HCT116 (cell line): Measurements from ENCODE around the gene PLCD3. TPM values are rescaled to one million over a fixed set of nuclear protein-coding genes. Genes with fewer than 3 reads are reported as not detected.

ENCODE experiments used
- ATAC-seq: fragments of 200-7000 bp; cut with Tn5 transposase; 2 replicates; pipeline ENCODE4 v1.9.1; 2020; ENCODE audit warnings: mild to moderate bottlenecking, moderate library complexity
- BruUV-seq: library from RNA; stranded (reverse); fragments of 400-500 nt; replicated peaks from 2 replicates; lab custom pipeline; 2021; lab: Mats Ljungman, UMichigan
- CTCF ChIA-PET: fragments of 300-600 bp; sonication (Branson Sonifier 250); formaldehyde crosslinking; loops from one replicate; lab custom pipeline; 2021; ENCODE audit warnings: antibody characterized with exemption; lab: Charles Lee
- POLR2A ChIA-PET: fragments of 300-600, 350-600 bp; sonication (Branson Sonifier 250); formaldehyde crosslinking; loops from one replicate; lab custom pipeline; 2021; ENCODE audit warnings: antibody characterized with exemption; lab: Charles Lee
- RAD21 ChIA-PET, 2 experiments: fragments of 300-600 bp; sonication (Branson Sonifier 250); formaldehyde crosslinking; loops; one replicate each; lab custom pipeline; 2023; ENCODE audit warnings: low total read pairs in 2 of 2; ENCODE audit not compliant: uncharacterized antibody in 2 of 2, unreplicated experiment in 2 of 2, low non-redundant PET in 1 of 2; lab: Charles Lee
- DNase-seq: peaks from one replicate; pipeline ENCODE4 v3.0.0-alpha.2; 2010; ENCODE audit warnings: low read depth, low spot score
- H2AFZ ChIP-seq: fragments of 200-600 bp; shearing (Covaris generic), sonication (generic); 2 replicates; pipeline ENCODE4 v1.6.1; 2017; ENCODE audit warnings: low read depth, mixed run types, mixed read lengths, antibody characterized with exemption, low read length; ENCODE audit not compliant: poor library complexity, severe bottlenecking
- H3K27ac ChIP-seq: 2 replicates; pipeline ENCODE4 v1.5.1; 2012; ENCODE audit warnings: low read depth, low read length
- H3K27me3 ChIP-seq: fragments of 200-600 bp; sonication (generic); 2 replicates; pipeline ENCODE4 v1.6.1; 2016; ENCODE audit warnings: mixed run types, low read length, mixed read lengths; ENCODE audit not compliant: insufficient read depth
- H3K36me3 ChIP-seq, 2 experiments: fragments of 200-500 bp in 1 of 2; fragments of 200-600 bp in 1 of 2; sonication (Bioruptor generic) in 1 of 2; sonication (generic) in 1 of 2; 2 replicates each; pipeline versions ENCODE4 v1.5.1 to v1.6.1; 2014 to 2016; ENCODE audit warnings: low read length in 2 of 2, inconsistent platforms in 1 of 2, mixed read lengths in 1 of 2, mixed run types in 1 of 2; ENCODE audit not compliant: insufficient read depth in 2 of 2, control insufficient read depth in 1 of 2
- H3K4me1 ChIP-seq, 2 experiments: fragments of 200-600 bp in 1 of 2; sonication (generic) in 1 of 2; 2 replicates each; pipeline versions ENCODE4 v1.5.1 to v1.6.1; 2012 to 2017; ENCODE audit warnings: low read length in 2 of 2, inconsistent platforms in 1 of 2, mild to moderate bottlenecking in 1 of 2, mixed read lengths in 1 of 2, mixed run types in 1 of 2, moderate library complexity in 1 of 2; ENCODE audit not compliant: insufficient read depth in 2 of 2, control insufficient read depth in 1 of 2
- H3K4me2 ChIP-seq: fragments of 200-600 bp; sonication (generic); 2 replicates; pipeline ENCODE4 v1.6.1; 2017; ENCODE audit warnings: mixed run types, low read length, mixed read lengths
- H3K4me3 ChIP-seq, 2 experiments: fragments of 200-600 bp in 1 of 2; sonication (generic) in 1 of 2; replicated peaks in 1 of 2; 2 replicates each; pipeline ENCODE4 v1.5.1; 2011 to 2016; ENCODE audit warnings: low read length in 2 of 2, control low read depth in 1 of 2, low read depth in 1 of 2, mild to moderate bottlenecking in 1 of 2, mixed read lengths in 1 of 2, mixed run types in 1 of 2
- H3K79me2 ChIP-seq: fragments of 200-600 bp; sonication (generic); 2 replicates; pipeline ENCODE4 v1.6.1; 2017; ENCODE audit warnings: mild to moderate bottlenecking, mixed run types, low read length, moderate library complexity, mixed read lengths; ENCODE audit not compliant: insufficient read depth
- H3K9ac ChIP-seq: fragments of 200-600 bp; sonication (generic); 2 replicates; pipeline ENCODE4 v1.6.1; 2016; ENCODE audit warnings: low read length, mixed read lengths
- H3K9me2 ChIP-seq: fragments of 200-600 bp; sonication (generic), shearing (Covaris generic); 2 replicates; pipeline ENCODE4 v1.6.1; 2017; ENCODE audit warnings: mixed run types, mild to moderate bottlenecking, moderate library complexity; ENCODE audit not compliant: insufficient read depth
- H3K9me3 ChIP-seq, 2 experiments: fragments of 200-500 bp in 1 of 2; fragments of 200-600 bp in 1 of 2; sonication (Bioruptor generic) in 1 of 2; sonication (generic) in 1 of 2; 2 replicates each; pipeline ENCODE4 v1.6.1; 2014 to 2017; ENCODE audit warnings: low read length in 2 of 2, mixed read lengths in 2 of 2, inconsistent platforms in 1 of 2, low read depth in 1 of 2, mild to moderate bottlenecking in 1 of 2, mixed run types in 1 of 2, moderate library complexity in 1 of 2; ENCODE audit not compliant: control insufficient read depth in 1 of 2, insufficient read depth in 1 of 2
- H4K20me1 ChIP-seq: fragments of 200-600 bp; sonication (generic), shearing (Covaris generic); 2 replicates; pipeline ENCODE4 v1.6.1; 2017; ENCODE audit warnings: mixed run types, mild to moderate bottlenecking, moderate library complexity; ENCODE audit not compliant: insufficient read depth
- CBX3 ChIP-seq: IDR thresholded peaks from 2 replicates; pipeline ENCODE4 v1.6.1; 2012; ENCODE audit warnings: low read depth
- EZH2phosphoT487 ChIP-seq: fragments of 200-600 bp; IDR thresholded peaks from 2 replicates; pipeline ENCODE4 v1.6.1; 2018; ENCODE audit warnings: antibody characterized with exemption, borderline replicate concordance
- SP1 ChIP-seq: IDR thresholded peaks from 2 replicates; pipeline ENCODE4 v1.6.1; 2012; ENCODE audit warnings: low read depth
- YY1 ChIP-seq: IDR thresholded peaks from 2 replicates; pipeline ENCODE4 v1.6.1; 2011; ENCODE audit warnings: low read length, low read depth, moderate library complexity, mild to moderate bottlenecking; ENCODE audit not compliant: insufficient replicate concordance; ENCODE audit errors: extremely low read depth
- ZFX ChIP-seq: fragments of 450-650 bp; IDR thresholded peaks from 2 replicates; pipeline ENCODE4 v1.6.1; 2017
- ZNF274 ChIP-seq: fragments of 200-500 bp; sonication (Bioruptor generic); IDR thresholded peaks from 2 replicates; pipeline ENCODE4 v1.6.1; 2014; ENCODE audit warnings: mild to moderate bottlenecking, low read depth, low read length, inconsistent platforms
- intact Hi-C: fragments of 100-400 bp; cut with micrococcal nuclease; formaldehyde crosslinking; loops from 2 replicates; pipeline ENCODE4 v1.10.0; 2022
- total RNA-seq: library from RNA; stranded (reverse); gene quantifications from one replicate; pipeline ENCODE4 v1.2.1, GENCODE V29; 2021; ENCODE audit not compliant: unreplicated experiment
- TF ChIP-seq, protein P1 (sequence below), 3 experiments: fragments of 200-600 bp in 1 of 3; sonication (generic) in 1 of 3; IDR thresholded peaks in 2 of 3; conservative IDR thresholded peaks in 1 of 3; 2 replicates each; pipeline ENCODE4 v1.5.1; 2012 to 2017; ENCODE audit warnings: low read depth in 2 of 3, low read length in 2 of 3, antibody characterized with exemption in 1 of 3, borderline replicate concordance in 1 of 3, control low read depth in 1 of 3, mild to moderate bottlenecking in 1 of 3, mixed read lengths in 1 of 3, mixed run types in 1 of 3, moderate library complexity in 1 of 3; ENCODE audit not compliant: insufficient read depth in 1 of 3

PLCD3 gene
- total RNA-seq, 1 experiment from 2014 or later: 197 TPM

DNA sequence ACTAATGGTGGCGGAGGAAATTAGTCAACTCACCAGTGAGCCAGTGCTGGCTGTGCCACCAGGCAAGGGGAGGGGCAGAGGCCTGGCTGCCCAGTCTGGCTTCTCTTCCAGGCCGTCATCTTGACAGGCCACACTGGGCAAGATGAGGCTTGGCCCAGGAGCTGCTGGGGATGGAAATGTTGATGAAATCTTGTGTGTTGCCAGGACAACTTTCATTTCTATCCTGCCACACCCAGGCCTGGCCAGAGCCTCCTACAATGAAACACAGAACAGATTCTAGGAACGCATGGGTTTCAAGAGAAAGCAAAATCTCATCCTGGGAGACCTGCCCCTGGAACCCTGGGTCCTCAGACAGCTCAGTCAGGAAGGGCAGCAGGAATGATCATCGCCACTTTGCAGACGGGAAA lies 38.6 kb upstream of the PLCD3 start:
- H3K27me3 ChIP-seq: no peaks in the 10 kb centered on the region
- BruUV-seq: no TSS peak
- H3K9ac ChIP-seq: peak overlapping the region; percentile 81
- H3K4me2 ChIP-seq: peak overlapping the region; percentile 98
- intact Hi-C loops: no loop called here
- H4K20me1 ChIP-seq: no peaks in the 10 kb centered on the region
- ChIA-PET POLR2A (interaction anchor here (0.5 to 7.0 kb wide), 4 partner anchors 9 to 63 kb away, joined by 4 to 176 read pairs (median 48); partner anchors contain the start of genes HEXIM1 and HEXIM2), RAD21 (no interaction called here), CTCF (interaction anchor here (2.0 to 4.4 kb wide), 2 partner anchors 27 to 36 kb away, joined by 9 to 36 read pairs; partner anchors contain the start of gene ACBD4)
- TF ChIP-seq EZH2phosphoT487: no peak
- no peak for TF ChIP-seq ZNF274
- TF ChIP-seq ZFX: 0 out of 2 replicates have a peak, but pooled peaks have one; percentile 24
- TF ChIP-seq CBX3: peak; percentile 74
- peak; percentile 39; the same call in 1 of the 2 replicates for TF ChIP-seq SP1
- TF ChIP-seq, protein P1, sequence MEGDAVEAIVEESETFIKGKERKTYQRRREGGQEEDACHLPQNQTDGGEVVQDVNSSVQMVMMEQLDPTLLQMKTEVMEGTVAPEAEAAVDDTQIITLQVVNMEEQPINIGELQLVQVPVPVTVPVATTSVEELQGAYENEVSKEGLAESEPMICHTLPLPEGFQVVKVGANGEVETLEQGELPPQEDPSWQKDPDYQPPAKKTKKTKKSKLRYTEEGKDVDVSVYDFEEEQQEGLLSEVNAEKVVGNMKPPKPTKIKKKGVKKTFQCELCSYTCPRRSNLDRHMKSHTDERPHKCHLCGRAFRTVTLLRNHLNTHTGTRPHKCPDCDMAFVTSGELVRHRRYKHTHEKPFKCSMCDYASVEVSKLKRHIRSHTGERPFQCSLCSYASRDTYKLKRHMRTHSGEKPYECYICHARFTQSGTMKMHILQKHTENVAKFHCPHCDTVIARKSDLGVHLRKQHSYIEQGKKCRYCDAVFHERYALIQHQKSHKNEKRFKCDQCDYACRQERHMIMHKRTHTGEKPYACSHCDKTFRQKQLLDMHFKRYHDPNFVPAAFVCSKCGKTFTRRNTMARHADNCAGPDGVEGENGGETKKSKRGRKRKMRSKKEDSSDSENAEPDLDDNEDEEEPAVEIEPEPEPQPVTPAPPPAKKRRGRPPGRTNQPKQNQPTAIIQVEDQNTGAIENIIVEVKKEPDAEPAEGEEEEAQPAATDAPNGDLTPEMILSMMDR (IDR thresholded peaks at IDR 0.05 in 2 of 3, conservative IDR thresholded peaks at IDR 0.05 in 1 of 3; ENCODE audit: borderline replicate concordance in 1 of 3, insufficient read depth in 1 of 3, low read depth in 2 of 3, low read length in 2 of 3): no peak
- peak; percentile 34 for TF ChIP-seq YY1
- H3K4me3 ChIP-seq: peak overlapping the region; percentile 28 to 60
- H3K27ac ChIP-seq: peak overlapping the region; percentile 99
- ATAC-seq (peak; percentile 27), DNase-seq (peak; percentile 44)
- H3K79me2 ChIP-seq: no peaks in the 10 kb centered on the region
- H3K9me3 ChIP-seq: no peaks in the 10 kb centered on the region
- H3K36me3 ChIP-seq: no peaks in the 10 kb centered on the region
- H2AFZ ChIP-seq: no peak overlapping the region
- peaks cover 56 to 62% of the 10 kb centered on the region in 2 experiments for H3K4me1 ChIP-seq
- no peaks in the 10 kb centered on the region for H3K9me2 ChIP-seq
